GM12865 (cell line): ENCODE measurements around the gene ZPR1.
A peak's percentile ranks its signal among the peaks of the same experiment; 100 is the strongest.

Experiments used
- DNase-seq: peaks from one replicate; pipeline ENCODE4 v3.0.0; 2010; ENCODE audit warnings: low read depth
- H3K4me3 ChIP-seq: 2 replicates; pipeline ENCODE4 v1.5.1; 2011; ENCODE audit warnings: mild to moderate bottlenecking, low read depth, low read length, control low read depth
- CTCF ChIP-seq: IDR thresholded peaks from 2 replicates; pipeline ENCODE4 v1.5.1; 2011; ENCODE audit warnings: low read length, control low read depth, low read depth, inconsistent platforms; ENCODE audit not compliant: insufficient read depth; ENCODE audit errors: missing control alignments

The ZPR1 gene

GRCh38 chr11:116792144-116792868, 4.5 kb upstream of the ZPR1 start:
- no peak for TF ChIP-seq CTCF
- no peak for DNase-seq
- H3K4me3 ChIP-seq = no peak overlapping the region

- no peak for TF ChIP-seq CTCF
- H3K4me3 ChIP-seq = no peak within 1 kb of the TSS
- DNase-seq = no peak
These were observed 4.0 kb upstream of the ZPR1 start, which contains the start of gene APOA5 for GRCh38 chr11:116791813-116792143. TSS of gene APOA5 (minus strand) at chr11:116791879. CDS start at chr11:116791860, 19 bp downstream.

GRCh38 chr11:116791002-116791812, 3.4 kb upstream of the ZPR1 start:
- no peak overlapping the region for H3K4me3 ChIP-seq
- TF ChIP-seq CTCF = peak; percentile 88
- peak; percentile 73 for DNase-seq

- TF ChIP-seq CTCF = no peak
- DNase-seq = no peak
- H3K4me3 ChIP-seq = no peak overlapping the region
These were observed 2.6 kb upstream of the ZPR1 start for GRCh38 chr11:116790167-116791001.

GRCh38 chr11:116788975-116789374, 1.2 kb upstream of the ZPR1 start:
- TF ChIP-seq CTCF = no peak
- DNase-seq = no peak

GRCh38 chr11:116788534-116788933, 711 bp upstream of the ZPR1 start:
- DNase-seq = no peak
- H3K4me3 ChIP-seq = peak overlapping the region; percentile 87
- TF ChIP-seq CTCF = no peak

More at GRCh38 chr11:116788975-116789374, 1.2 kb upstream of the ZPR1 start:
- H3K4me3 ChIP-seq = no peak overlapping the region
